ENCODE results near the gene CLIP2.

CLIP2 gene

GRCh38 chr7:74252893-74253292, 36.3 kb upstream of the CLIP2 start:
- TF ChIP-seq MAX (IDR thresholded peaks at IDR 0.05): no peak
- no peak for TF ChIP-seq RAD21 (IDR thresholded peaks at IDR 0.05; ENCODE audit: low read depth)
- no peak for TF ChIP-seq REST (IDR thresholded peaks at IDR 0.05; ENCODE audit: low read depth)
- no peak for TF ChIP-seq USF1 (IDR thresholded peaks at IDR 0.05)
- TF ChIP-seq ZBTB7A (IDR thresholded peaks at IDR 0.05; ENCODE audit: low read depth): no peak
- TF ChIP-seq TEAD4 (IDR thresholded peaks at IDR 0.05): no peak
- TF ChIP-seq CREB1 (IDR thresholded peaks at IDR 0.05; ENCODE audit: low read depth): no peak
- no peak for TF ChIP-seq TCF12 (IDR thresholded peaks at IDR 0.05; ENCODE audit: low read depth)
- TF ChIP-seq EGR1 (IDR thresholded peaks at IDR 0.05): no peak
- no peak for TF ChIP-seq NFIC (IDR thresholded peaks at IDR 0.05)
- TF ChIP-seq EP300 (IDR thresholded peaks at IDR 0.05; ENCODE audit: borderline replicate concordance): no peak
- TF ChIP-seq FOXM1 (IDR thresholded peaks at IDR 0.05; ENCODE audit: borderline replicate concordance, low read depth): no peak
- TF ChIP-seq YY1 (IDR thresholded peaks at IDR 0.05; ENCODE audit: low read depth): no peak
- no peak for TF ChIP-seq CEBPB (IDR thresholded peaks at IDR 0.05)
- no peak for TF ChIP-seq TAF1 (IDR thresholded peaks at IDR 0.05; ENCODE audit: low read depth)

- TF ChIP-seq NFIC (IDR thresholded peaks at IDR 0.05) (no peak), FOXM1 (IDR thresholded peaks at IDR 0.05; ENCODE audit: borderline replicate concordance, low read depth) (no peak), CREB1 (IDR thresholded peaks at IDR 0.05; ENCODE audit: low read depth) (no peak), TCF12 (IDR thresholded peaks at IDR 0.05; ENCODE audit: low read depth) (no peak), YY1 (IDR thresholded peaks at IDR 0.05; ENCODE audit: low read depth) (no peak), TAF1 (IDR thresholded peaks at IDR 0.05; ENCODE audit: low read depth) (no peak), EGR1 (IDR thresholded peaks at IDR 0.05) (no peak), RAD21 (IDR thresholded peaks at IDR 0.05; ENCODE audit: low read depth) (no peak), USF1 (IDR thresholded peaks at IDR 0.05) (no peak), TEAD4 (IDR thresholded peaks at IDR 0.05) (no peak), ZBTB7A (IDR thresholded peaks at IDR 0.05; ENCODE audit: low read depth) (no peak), CEBPB (IDR thresholded peaks at IDR 0.05) (no peak), MAX (IDR thresholded peaks at IDR 0.05) (no peak)
These were observed 35.9 kb upstream of the CLIP2 start for GRCh38 chr7:74253331-74253730.

- TF ChIP-seq TCF12 (IDR thresholded peaks at IDR 0.05; ENCODE audit: low read depth) (no peak), TAF1 (IDR thresholded peaks at IDR 0.05; ENCODE audit: low read depth) (no peak), CREB1 (IDR thresholded peaks at IDR 0.05; ENCODE audit: low read depth) (no peak), NFIC (IDR thresholded peaks at IDR 0.05) (no peak), EP300 (IDR thresholded peaks at IDR 0.05; ENCODE audit: borderline replicate concordance) (no peak), ZBTB7A (IDR thresholded peaks at IDR 0.05; ENCODE audit: low read depth) (no peak), USF1 (IDR thresholded peaks at IDR 0.05) (no peak)
These were observed 35.4 kb upstream of the CLIP2 start for GRCh38 chr7:74253835-74254128.

GRCh38 chr7:74254129-74254857, 34.9 kb upstream of the CLIP2 start, which contains the start of gene RFC2:
Gene RFC2, minus strand, starts transcription at chr7:74254399. Its CDS starts 16 bp downstream, at chr7:74254383.
- TF ChIP-seq EP300 (IDR thresholded peaks at IDR 0.05; ENCODE audit: borderline replicate concordance) (no peak), EGR1 (IDR thresholded peaks at IDR 0.05) (peak; percentile 21; the same call in 1 of the 2 replicates), YY1 (IDR thresholded peaks at IDR 0.05; ENCODE audit: low read depth) (peak; percentile 93), NFIC (IDR thresholded peaks at IDR 0.05) (peak; percentile 66), REST (IDR thresholded peaks at IDR 0.05; ENCODE audit: low read depth) (no peak), TCF12 (IDR thresholded peaks at IDR 0.05; ENCODE audit: low read depth) (no peak), USF1 (IDR thresholded peaks at IDR 0.05) (peak; percentile 29), ZBTB7A (IDR thresholded peaks at IDR 0.05; ENCODE audit: low read depth) (no peak; the same call in 1 of the 2 replicates), CEBPB (IDR thresholded peaks at IDR 0.05) (no peak), MAX (IDR thresholded peaks at IDR 0.05) (peak; percentile 90), FOXM1 (IDR thresholded peaks at IDR 0.05; ENCODE audit: borderline replicate concordance, low read depth) (no peak), RAD21 (IDR thresholded peaks at IDR 0.05; ENCODE audit: low read depth) (no peak), TEAD4 (IDR thresholded peaks at IDR 0.05) (no peak), TAF1 (IDR thresholded peaks at IDR 0.05; ENCODE audit: low read depth) (peak; percentile 79; the same call in 1 of the 2 replicates), CREB1 (IDR thresholded peaks at IDR 0.05; ENCODE audit: low read depth) (peak; percentile 82)
